ENCODE results near the gene MAPKBP1.

The MAPKBP1 gene

GRCh38 chr15:41850482-41851166 is 76.3 kb downstream of the MAPKBP1 start:
- DNase-seq = no peak

GRCh38 chr15:41851167-41851523 is 76.9 kb downstream of the MAPKBP1 start:
- DNase-seq = no peak

GRCh38 chr15:41851755-41852370 is 77.6 kb downstream of the MAPKBP1 start:
- no peak for DNase-seq

- no peak for DNase-seq
Observed at GRCh38 chr15:41852736-41853590, 78.7 kb downstream of the MAPKBP1 start.

- no peak for DNase-seq
Observed at GRCh38 chr15:41853831-41854230, 79.5 kb downstream of the MAPKBP1 start.

- DNase-seq = no peak
Observed at GRCh38 chr15:41854443-41854842, 80.2 kb downstream of the MAPKBP1 start.

GRCh38 chr15:41855261-41855961 is 81.1 kb downstream of the MAPKBP1 start:
- no peak for DNase-seq

- no peak for DNase-seq
Observed at GRCh38 chr15:41856262-41856661, 82.0 kb downstream of the MAPKBP1 start.

GRCh38 chr15:41856716-41857115 is 82.4 kb downstream of the MAPKBP1 start:
- no peak for DNase-seq

GRCh38 chr15:41857316-41857715 is 83.0 kb downstream of the MAPKBP1 start:
- no peak for DNase-seq

- no peak for DNase-seq
Observed at GRCh38 chr15:41858756-41859155, 84.5 kb downstream of the MAPKBP1 start.

GRCh38 chr15:41860049-41860828 is 86.0 kb downstream of the MAPKBP1 start:
- no peak for DNase-seq

- DNase-seq = no peak
Observed at GRCh38 chr15:41861736-41862356, 87.6 kb downstream of the MAPKBP1 start.

- DNase-seq = no peak
Observed at GRCh38 chr15:41862515-41863116, 88.3 kb downstream of the MAPKBP1 start.

GRCh38 chr15:41865490-41866055 is 91.3 kb downstream of the MAPKBP1 start:
- no peak for DNase-seq

GRCh38 chr15:41866263-41866703 is 92.0 kb downstream of the MAPKBP1 start:
- DNase-seq = no peak

GRCh38 chr15:41866872-41867579 is 92.7 kb downstream of the MAPKBP1 start:
- DNase-seq = no peak

- no peak for DNase-seq
Observed at GRCh38 chr15:41868321-41868720, 94.0 kb downstream of the MAPKBP1 start.

- DNase-seq = no peak
Observed at GRCh38 chr15:41869770-41870688, 95.7 kb downstream of the MAPKBP1 start.

All from stimulated activated CD4-positive, alpha-beta T cell treated with anti-CD3 and anti-CD28 coated beads, Interleukin-12 subunit alpha, Interleukin-12 subunit beta, amount 100 ng/mL, for 4 hours (primary cell).